Natural killer cell (primary cell): Measurements from ENCODE around the gene ACAD10. TPM values are rescaled to one million over a fixed set of nuclear protein-coding genes. Genes with fewer than 3 reads are reported as not detected.

Experiments
- ATAC-seq, 3 donors: fragments of 150-1000 bp in 2 of 3; fragments of 200-7000 bp in 1 of 3; cut with Tn5 transposase; 1 replicate in 1 of 3; 2 replicates in 2 of 3; pipeline ENCODE4 v1.10.0; 2021; ENCODE audit warnings: mild to moderate bottlenecking in 2 of 3, moderate library complexity in 2 of 3
- DNase-seq, 2 donors: peaks; one replicate each; pipeline versions ENCODE4 v3.0.0 to v3.0.0-alpha.2; 2013 to 2021; ENCODE audit warnings: mixed read lengths in 1 of 2
- H3K27ac ChIP-seq: one replicate; pipeline ENCODE4 v1.5.1; 2013; ENCODE audit warnings: mild to moderate bottlenecking, low read length
- H3K27me3 ChIP-seq: one replicate; pipeline ENCODE4 v1.6.1; 2013; ENCODE audit warnings: low read length; ENCODE audit not compliant: control insufficient read depth, insufficient read depth
- H3K36me3 ChIP-seq: one replicate; pipeline ENCODE4 v1.6.1; 2013; ENCODE audit warnings: low read length; ENCODE audit not compliant: control insufficient read depth, insufficient read depth
- H3K4me1 ChIP-seq: one replicate; pipeline ENCODE4 v1.6.1; 2013; ENCODE audit warnings: low read length; ENCODE audit not compliant: control insufficient read depth, insufficient read depth
- H3K4me3 ChIP-seq: one replicate; pipeline ENCODE4 v1.5.1; 2013; ENCODE audit warnings: low read length
- H3K9me3 ChIP-seq: one replicate; pipeline ENCODE4 v1.6.1; 2013; ENCODE audit warnings: low read length; ENCODE audit not compliant: control insufficient read depth, insufficient read depth
- H3K27ac Mint-ChIP-seq, 2 donors: one replicate each; pipeline ENCODE4 v1.8.0; 2022; ENCODE audit warnings: mild to moderate bottlenecking in 2 of 2, mixed read lengths in 2 of 2, moderate library complexity in 1 of 2
- H3K27me3 Mint-ChIP-seq, 2 donors: one replicate each; pipeline ENCODE4 v1.8.0; 2022; ENCODE audit warnings: low read depth in 2 of 2, mixed read lengths in 2 of 2
- H3K36me3 Mint-ChIP-seq: one replicate; pipeline ENCODE4 v1.8.0; 2022; ENCODE audit warnings: mixed read lengths
- H3K4me1 Mint-ChIP-seq, 2 donors: one replicate each; pipeline ENCODE4 v1.8.0; 2022; ENCODE audit warnings: mixed read lengths in 2 of 2
- H3K4me3 Mint-ChIP-seq: one replicate; pipeline ENCODE4 v1.8.0; 2022; ENCODE audit warnings: mild to moderate bottlenecking, moderate library complexity, mixed read lengths
- H3K9me3 Mint-ChIP-seq, 2 donors: one replicate each; pipeline ENCODE4 v1.8.0; 2022; ENCODE audit warnings: mixed read lengths in 2 of 2
- CTCF ChIP-seq: fragments of 200-600 bp; IDR thresholded peaks from one replicate; pipeline ENCODE4 v1.8.0; 2022; ENCODE audit warnings: antibody characterized with exemption
- WGBS: methylation state at CpG from one replicate; pipeline ENCODE4 v1.1.7; 2013; ENCODE audit warnings: missing lambda C conversion rate; ENCODE audit not compliant: insufficient coverage; 5-methylcytosine and 5-hydroxymethylcytosine counted together
- intact Hi-C: fragments of 100-400 bp; cut with micrococcal nuclease; formaldehyde crosslinking; loops from one replicate; pipeline ENCODE4 v1.14.2; 2022
- total RNA-seq, 4 donors: library from RNA; stranded (reverse); fragments of 120-200 nt in 1 of 4; gene quantifications; one replicate each; pipeline versions ENCODE4 v1.2.3 to v1.2.4, GENCODE V29; 2013 to 2022

The ACAD10 gene
- total RNA-seq, 3 donors from 2014 or later (not counting 1 experiment from before 2014, with no cell fraction given) = 19.0 to 29.0 (median 27.0) TPM

- intact Hi-C loops = no loop called here
- Histone ChIP-seq H3K9me3 (no peaks in the 10 kb centered on the region), H3K4me3 (no peak overlapping the region), H3K27me3 (peaks cover 3% of the 10 kb centered on the region), H3K4me1 (peaks cover 11% of the 10 kb centered on the region), H3K27ac (no peak overlapping the region), H3K36me3 (no peaks in the 10 kb centered on the region)
- TF ChIP-seq CTCF = no peak
- Mint-ChIP-seq H3K36me3 (no peaks in the 10 kb centered on the region), H3K27me3 (peaks cover 37 to 41% of the 10 kb centered on the region in 2 donors), H3K27ac (no peak overlapping the region), H3K4me1 (peaks cover 17 to 22% of the 10 kb centered on the region in 2 donors), H3K4me3 (peak overlapping the region; percentile 25), H3K9me3 (no peaks in the 10 kb centered on the region)
- ATAC-seq (no peak), DNase-seq (no peak)
- WGBS = 63% methylated on average over 6 of the region's 6 CpGs
These were observed 78.4 kb downstream of the ACAD10 start for GRCh38 chr12:111764120-111764821.

GRCh38 chr12:111766608-111767361 is 80.9 kb downstream of the ACAD10 start, which contains the start of gene ALDH2:
TSS of gene ALDH2 (plus strand) at chr12:111766933. CDS start at chr12:111766983, 50 bp downstream.
- peak; percentile 49 to 77 (median 59) for ATAC-seq
- Histone ChIP-seq H3K27me3 (peaks cover 3% of the 10 kb centered on the region), H3K27ac (no peak within 1 kb of the TSS), H3K9me3 (no peaks in the 10 kb centered on the region), H3K4me1 (peaks cover 10% of the 10 kb centered on the region), H3K36me3 (no peaks in the 10 kb centered on the region), H3K4me3 (peak within 1 kb of the TSS; percentile 32)
- H3K4me3 Mint-ChIP-seq = peak within 1 kb of the TSS; percentile 87
- peaks cover 17 to 21% of the 10 kb centered on the region in 2 donors for H3K4me1 Mint-ChIP-seq
- H3K27me3 Mint-ChIP-seq = peaks cover 35 to 39% of the 10 kb centered on the region in 2 donors
- peak within 1 kb of the TSS in 1 of 2 donors; percentile 27 for H3K27ac Mint-ChIP-seq
- no peak for TF ChIP-seq CTCF
- no peaks in the 10 kb centered on the region for H3K36me3 Mint-ChIP-seq
- 1% methylated on average over 73 of the region's 73 CpGs for whole genome bisulfite sequencing
- intact Hi-C loops = no loop called here
- DNase-seq = peak in 1 of 2 donors; percentile 36
- no peaks in the 10 kb centered on the region for H3K9me3 Mint-ChIP-seq

GRCh38 chr12:111767362-111768158 is 81.7 kb downstream of the ACAD10 start:
- Mint-ChIP-seq H3K27ac (peak overlapping the region in 1 of 2 donors; percentile 27), H3K4me1 (peaks cover 17% of the 10 kb centered on the region in 2 donors), H3K9me3 (no peaks in the 10 kb centered on the region), H3K36me3 (no peaks in the 10 kb centered on the region), H3K4me3 (peak overlapping the region; percentile 87), H3K27me3 (peaks cover 33% of the 10 kb centered on the region in 2 donors)
- 44% methylated on average over 18 of the region's 18 CpGs for WGBS
- Histone ChIP-seq H3K27ac (no peak overlapping the region), H3K4me1 (peaks cover 10% of the 10 kb centered on the region), H3K27me3 (peaks cover 3% of the 10 kb centered on the region), H3K4me3 (peak overlapping the region; percentile 32), H3K36me3 (no peaks in the 10 kb centered on the region), H3K9me3 (no peaks in the 10 kb centered on the region)
- no peak for TF ChIP-seq CTCF
- intact Hi-C loops = no loop called here
- no peak for DNase-seq
- no peak for ATAC-seq
